Measurements from ENCODE around the gene LRRC41. TPM values are rescaled to one million over a fixed set of nuclear protein-coding genes. Genes with fewer than 3 reads are reported as not detected.
A peak's percentile ranks its signal among the peaks of the same experiment; 100 is the strongest.

Gene LRRC41
- total and polyA plus RNA-seq, 2 of the 13 experiments (the other 11 are each of a cell fraction or from before 2014, with no cell fraction given), result 48.1 to 53.6 TPM

GRCh38 chr1:46302641-46303037 lies 777 bp downstream of the LRRC41 start (continued):
- TF ChIP-seq KLF15 (CRISPR knock-in tag; IDR thresholded peaks at IDR 0.05; ENCODE audit: borderline replicate concordance), result 0 out of 2 replicates have a peak, but pooled peaks have one; percentile 19
- no peak; the same call in 1 of the 2 replicates for TF ChIP-seq GLMP (CRISPR knock-in tag; IDR thresholded peaks at IDR 0.05; ENCODE audit: borderline replicate concordance)
- TF ChIP-seq ZBTB46 (CRISPR knock-in tag; IDR thresholded peaks at IDR 0.05; ENCODE audit: borderline replicate concordance), result no peak
- peak; percentile 19; the same call in 1 of the 2 replicates for TF ChIP-seq ZNF225 (CRISPR knock-in tag; IDR thresholded peaks at IDR 0.05)
- no peak for TF ChIP-seq CEBPG (CRISPR knock-in tag; IDR thresholded peaks at IDR 0.05)
- no peak for TF ChIP-seq IRF2 (CRISPR knock-in tag; IDR thresholded peaks at IDR 0.05)
- TF ChIP-seq RXRB (CRISPR knock-in tag; IDR thresholded peaks at IDR 0.05; ENCODE audit: borderline replicate concordance), result no peak
- 0 out of 2 replicates have a peak, but pooled peaks have one; percentile 30 for TF ChIP-seq ZFP36L2 (CRISPR knock-in tag; IDR thresholded peaks at IDR 0.05)
- TF ChIP-seq MED8 (CRISPR knock-in tag; IDR thresholded peaks at IDR 0.05; ENCODE audit: insufficient replicate concordance), result no peak
- no peak for TF ChIP-seq ZUFSP (CRISPR knock-in tag; IDR thresholded peaks at IDR 0.05; ENCODE audit: borderline replicate concordance)
- TF ChIP-seq MXI1 (IDR thresholded peaks at IDR 0.05; ENCODE audit: borderline replicate concordance, low read depth, low read length), result no peak
- TF ChIP-seq PCBP1 (IDR thresholded peaks at IDR 0.05; ENCODE audit: borderline replicate concordance, low read depth, low read length), result no peak
- TF ChIP-seq KDM2A (CRISPR knock-in tag; IDR thresholded peaks at IDR 0.05; ENCODE audit: borderline replicate concordance, low read depth), result peak; percentile 28; the same call in 1 of the 2 replicates
- TF ChIP-seq ZNF296 (CRISPR knock-in tag; conservative IDR thresholded peaks at IDR 0.05), result 0 out of 2 replicates have a peak, but pooled peaks have one; percentile 22
- no peak for TF ChIP-seq RARG (CRISPR knock-in tag; IDR thresholded peaks at IDR 0.05; ENCODE audit: low read depth)
- no peak for TF ChIP-seq FOXP1 (IDR thresholded peaks at IDR 0.05)
- TF ChIP-seq FOXP1 (CRISPR knock-in tag; IDR thresholded peaks at IDR 0.05), result no peak
- peak; percentile 16; the same call in 1 of the 2 replicates for TF ChIP-seq ATAD3A (CRISPR knock-in tag; IDR thresholded peaks at IDR 0.05)
- no peak for TF ChIP-seq TBL1XR1 (IDR thresholded peaks at IDR 0.05; ENCODE audit: borderline replicate concordance, low read length, partially characterized antibody)
- peak; percentile 51; the same call in 1 of the 2 replicates for TF ChIP-seq ZSCAN12 (CRISPR knock-in tag; IDR thresholded peaks at IDR 0.05)
- TF ChIP-seq ZNF552 (CRISPR knock-in tag; IDR thresholded peaks at IDR 0.05; ENCODE audit: borderline replicate concordance), result no peak
- TF ChIP-seq NBN (conservative IDR thresholded peaks at IDR 0.05), result no peak
- TF ChIP-seq DDIT3 (CRISPR knock-in tag; IDR thresholded peaks at IDR 0.05), result no peak
- TF ChIP-seq HNRNPK (IDR thresholded peaks at IDR 0.05; ENCODE audit: low read depth, low read length, poor library complexity, severe bottlenecking), result no peak
